ENCODE results near the gene EGR1.
A peak's percentile ranks its signal among the peaks of the same experiment; 100 is the strongest.

EGR1 gene

DNA sequence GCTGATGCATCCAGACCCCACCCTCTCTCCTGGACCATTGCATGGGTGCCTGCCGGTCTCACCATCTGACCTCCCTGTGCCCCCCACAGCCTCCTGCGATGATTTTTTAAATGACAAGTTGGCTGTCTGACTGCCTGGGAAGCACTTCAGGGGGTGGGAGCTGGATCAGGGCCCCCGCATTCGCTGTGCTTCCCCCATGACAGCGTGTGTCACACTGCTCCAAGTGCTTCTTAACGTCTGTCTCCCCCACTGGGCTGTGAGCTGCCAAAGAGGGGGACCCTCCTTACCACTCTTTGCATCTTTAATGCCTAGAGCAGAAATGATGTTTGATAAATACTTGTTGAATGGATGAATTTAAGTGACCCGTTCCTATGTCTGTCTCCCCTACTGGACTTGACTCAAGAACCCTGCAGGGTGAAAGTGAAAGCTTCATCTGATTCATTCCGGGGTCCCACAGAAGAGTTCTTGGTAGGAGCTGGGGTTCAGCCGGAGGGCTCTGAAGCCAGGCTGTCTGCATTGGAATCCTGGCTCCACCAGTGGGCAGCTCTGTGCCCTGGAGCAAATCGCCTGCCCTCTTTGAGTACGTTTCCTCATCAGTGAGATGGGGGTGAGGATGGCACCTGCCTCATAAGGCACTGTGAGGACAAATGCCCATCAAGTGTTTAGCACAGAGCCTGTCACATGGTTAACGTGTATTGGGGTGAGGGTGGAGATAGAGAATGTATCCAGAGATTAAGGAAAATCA, 7.6 kb upstream of the EGR1 start:
- H3K4me3 ChIP-seq (ENCODE audit: low read depth, low read length), result no peak overlapping the region
- no peaks in the 10 kb centered on the region for H3K36me3 ChIP-seq (replicated peaks)
- TF ChIP-seq, protein P1, sequence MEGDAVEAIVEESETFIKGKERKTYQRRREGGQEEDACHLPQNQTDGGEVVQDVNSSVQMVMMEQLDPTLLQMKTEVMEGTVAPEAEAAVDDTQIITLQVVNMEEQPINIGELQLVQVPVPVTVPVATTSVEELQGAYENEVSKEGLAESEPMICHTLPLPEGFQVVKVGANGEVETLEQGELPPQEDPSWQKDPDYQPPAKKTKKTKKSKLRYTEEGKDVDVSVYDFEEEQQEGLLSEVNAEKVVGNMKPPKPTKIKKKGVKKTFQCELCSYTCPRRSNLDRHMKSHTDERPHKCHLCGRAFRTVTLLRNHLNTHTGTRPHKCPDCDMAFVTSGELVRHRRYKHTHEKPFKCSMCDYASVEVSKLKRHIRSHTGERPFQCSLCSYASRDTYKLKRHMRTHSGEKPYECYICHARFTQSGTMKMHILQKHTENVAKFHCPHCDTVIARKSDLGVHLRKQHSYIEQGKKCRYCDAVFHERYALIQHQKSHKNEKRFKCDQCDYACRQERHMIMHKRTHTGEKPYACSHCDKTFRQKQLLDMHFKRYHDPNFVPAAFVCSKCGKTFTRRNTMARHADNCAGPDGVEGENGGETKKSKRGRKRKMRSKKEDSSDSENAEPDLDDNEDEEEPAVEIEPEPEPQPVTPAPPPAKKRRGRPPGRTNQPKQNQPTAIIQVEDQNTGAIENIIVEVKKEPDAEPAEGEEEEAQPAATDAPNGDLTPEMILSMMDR (IDR thresholded peaks at IDR 0.05; ENCODE audit: low read depth, low read length, missing control alignments), result peak; percentile 23
- DNase-seq, result no peak
- in situ Hi-C loops (cut with HindIII; ENCODE audit: low pct_ligation_motif_present, low sequenced_read_pairs), result no loop called here
- H3K27me3 ChIP-seq (replicated peaks), result no peaks in the 10 kb centered on the region
- H3K27ac ChIP-seq, result no peak overlapping the region

DNA sequence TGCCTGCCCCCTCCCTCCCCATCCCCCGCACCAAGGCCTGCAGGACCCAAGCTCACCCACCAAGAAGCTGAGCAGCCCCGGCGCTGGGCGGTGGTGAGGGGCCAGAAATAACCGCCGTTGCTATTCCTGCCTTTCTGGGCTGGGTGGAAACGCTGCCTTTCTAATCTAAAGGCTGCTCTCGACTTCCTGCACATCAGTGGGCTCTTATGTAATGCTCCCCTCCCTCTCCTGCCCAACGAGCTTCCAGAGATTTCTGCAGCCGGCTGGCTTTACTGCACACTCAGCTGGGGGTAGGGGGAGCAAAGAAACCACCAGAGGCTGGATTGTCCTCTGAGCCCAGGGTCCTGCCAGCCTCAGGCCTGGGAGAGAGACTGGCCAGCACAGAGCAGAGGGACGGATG, 6.9 kb upstream of the EGR1 start:
- no peaks in the 10 kb centered on the region for H3K36me3 ChIP-seq (replicated peaks)
- DNase-seq, result no peak
- TF ChIP-seq, protein P1 (IDR thresholded peaks at IDR 0.05; ENCODE audit: low read depth, low read length, missing control alignments), result no peak
- in situ Hi-C loops (cut with HindIII; ENCODE audit: low pct_ligation_motif_present, low sequenced_read_pairs), result no loop called here
- no peak overlapping the region for H3K27ac ChIP-seq
- H3K27me3 ChIP-seq (replicated peaks), result no peaks in the 10 kb centered on the region
- H3K4me3 ChIP-seq (ENCODE audit: low read depth, low read length), result no peak overlapping the region

DNA sequence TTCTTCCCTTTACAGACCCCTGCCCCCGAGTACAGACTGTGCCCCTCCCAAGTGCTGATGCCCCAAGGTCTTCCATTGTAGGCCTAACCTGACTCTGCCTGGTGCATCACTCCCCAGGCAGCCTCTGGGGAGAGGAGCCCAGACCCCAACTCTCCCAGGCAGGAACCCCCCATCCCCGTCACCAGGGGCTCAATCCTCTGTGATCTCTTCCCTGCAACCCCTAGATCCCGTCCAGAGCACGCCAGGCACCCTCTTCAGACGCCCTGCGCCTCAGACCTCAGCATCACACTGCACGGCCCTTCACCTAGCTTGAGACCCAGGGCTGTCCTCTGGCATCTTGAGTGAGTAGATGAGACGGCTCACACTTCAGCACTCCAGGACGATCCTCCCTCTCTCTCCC, 6.4 kb upstream of the EGR1 start:
- H3K27ac ChIP-seq, result no peak overlapping the region
- H3K36me3 ChIP-seq (replicated peaks), result no peaks in the 10 kb centered on the region
- in situ Hi-C loops (cut with HindIII; ENCODE audit: low pct_ligation_motif_present, low sequenced_read_pairs), result no loop called here
- H3K4me3 ChIP-seq (ENCODE audit: low read depth, low read length), result no peak overlapping the region
- TF ChIP-seq, protein P1 (IDR thresholded peaks at IDR 0.05; ENCODE audit: low read depth, low read length, missing control alignments), result no peak
- no peaks in the 10 kb centered on the region for H3K27me3 ChIP-seq (replicated peaks)
- no peak for DNase-seq

DNA sequence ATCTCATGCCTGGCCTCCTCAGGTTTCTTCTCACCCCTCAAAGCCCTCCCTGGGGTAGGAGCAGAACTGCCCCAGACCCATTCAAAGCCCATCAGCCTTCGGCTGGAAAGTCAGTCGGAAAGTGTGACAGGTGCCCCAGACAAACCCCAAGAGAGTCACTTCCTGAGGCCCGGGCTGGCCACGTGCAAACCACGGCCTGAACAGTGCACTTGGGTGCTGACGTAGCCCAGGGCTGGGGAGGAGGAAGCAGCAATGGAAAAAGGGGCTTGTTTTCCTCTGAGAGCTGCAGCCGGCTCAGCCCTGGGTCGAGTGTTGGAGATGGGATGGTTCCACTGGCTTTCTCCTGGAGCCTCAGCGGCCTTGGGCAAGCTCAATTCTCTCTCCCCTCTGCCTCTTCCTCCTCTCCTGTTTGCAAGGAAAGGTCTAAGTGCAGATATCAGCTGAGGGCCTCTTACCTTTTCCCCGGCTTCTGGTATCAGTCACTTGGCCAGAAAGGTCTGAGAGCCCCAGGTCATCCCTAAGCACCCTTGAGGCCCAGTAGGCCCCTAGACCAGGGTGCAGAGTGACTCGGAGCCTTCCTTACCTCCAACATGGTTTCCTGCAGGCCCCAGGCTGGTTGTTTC, 5.9 kb upstream of the EGR1 start:
- H3K27ac ChIP-seq, result no peak overlapping the region
- DNase-seq, result no peak
- in situ Hi-C loops (cut with HindIII; ENCODE audit: low pct_ligation_motif_present, low sequenced_read_pairs), result no loop called here
- H3K4me3 ChIP-seq (ENCODE audit: low read depth, low read length), result no peak overlapping the region
- H3K36me3 ChIP-seq (replicated peaks), result no peaks in the 10 kb centered on the region
- H3K27me3 ChIP-seq (replicated peaks), result no peaks in the 10 kb centered on the region
- TF ChIP-seq, protein P1 (IDR thresholded peaks at IDR 0.05; ENCODE audit: low read depth, low read length, missing control alignments), result no peak

DNA sequence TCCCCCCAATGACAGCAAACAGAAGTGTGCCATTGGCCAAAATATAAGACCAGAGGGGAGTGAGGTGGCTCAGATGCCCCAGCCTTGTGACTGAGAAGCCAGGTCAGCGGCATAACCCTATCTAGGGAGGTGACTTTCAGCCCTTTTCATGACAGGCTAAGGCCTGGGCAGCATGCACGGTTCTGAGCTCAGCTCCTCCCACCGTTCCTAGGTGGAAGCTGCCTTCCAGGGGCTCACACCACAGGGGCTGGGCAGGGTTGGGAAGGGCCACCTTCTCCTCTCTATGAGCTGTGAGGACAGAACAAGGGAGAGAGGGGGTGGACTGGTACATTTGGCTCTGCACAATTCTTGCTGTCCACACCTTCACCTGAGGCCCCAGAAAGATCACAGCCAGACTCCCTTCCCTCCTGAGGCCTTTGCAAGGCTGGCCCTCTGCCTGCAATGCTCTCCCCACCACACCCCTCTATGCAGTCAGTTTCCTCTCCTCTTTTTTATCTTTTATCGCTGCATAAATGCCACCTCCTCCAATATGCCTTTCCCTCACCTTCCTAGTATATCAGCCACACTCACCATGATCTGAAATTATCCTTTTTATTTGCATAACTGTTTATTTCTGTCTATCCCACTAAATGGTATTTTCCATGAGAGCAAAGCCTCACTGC, 5.1 kb upstream of the EGR1 start:
- Histone ChIP-seq H3K27me3 (replicated peaks) (no peaks in the 10 kb centered on the region), H3K27ac (no peak overlapping the region), H3K36me3 (replicated peaks) (no peaks in the 10 kb centered on the region), H3K4me3 (ENCODE audit: low read depth, low read length) (no peak overlapping the region)
- in situ Hi-C loops (cut with HindIII; ENCODE audit: low pct_ligation_motif_present, low sequenced_read_pairs), result no loop called here
- TF ChIP-seq, protein P1 (IDR thresholded peaks at IDR 0.05; ENCODE audit: low read depth, low read length, missing control alignments), result no peak
- DNase-seq, result no peak
